NCI-H69 (cell line): ENCODE results near the gene NFKBIL1.
"Not testable (repeated sequence)": the region's sequence is repeated elsewhere in the genome, so short reads cannot be mapped to it uniquely, and the experiment has no call there.

Source experiments
- DNase-seq: peaks from one replicate; lab custom pipeline; 2025; lab: John Stamatoyannopoulos, UW

Gene NFKBIL1

GRCh38 chr6:31581434-31582229 lies 34.2 kb downstream of the NFKBIL1 start:
- DNase-seq, result peak; percentile 45

- no peak for DNase-seq
Measured at GRCh38 chr6:31582230-31582643, 34.8 kb downstream of the NFKBIL1 start, which contains the start of gene LTB. TSS of gene LTB (minus strand) at chr6:31582424. CDS start at chr6:31582417, 7 bp downstream.

GRCh38 chr6:31585491-31585890 lies 38.1 kb downstream of the NFKBIL1 start:
- peak; percentile 34 for DNase-seq

- no peak for DNase-seq
Measured at GRCh38 chr6:31586008-31586407, 38.6 kb downstream of the NFKBIL1 start, which contains the start of gene LST1. TSS of gene LST1 (plus strand) at chr6:31586277. CDS start at chr6:31587300, 1,023 bp downstream.

GRCh38 chr6:31586599-31587281 lies 39.3 kb downstream of the NFKBIL1 start:
- DNase-seq, result no peak

GRCh38 chr6:31587791-31588777 lies 40.7 kb downstream of the NFKBIL1 start:
- DNase-seq, result no peak

GRCh38 chr6:31588871-31589650 lies 41.7 kb downstream of the NFKBIL1 start:
- DNase-seq, result peak; percentile 58

- not testable (repeated sequence) for DNase-seq
Measured at GRCh38 chr6:31590691-31591090, 43.3 kb downstream of the NFKBIL1 start.

GRCh38 chr6:31592396-31592771 lies 45.0 kb downstream of the NFKBIL1 start:
- DNase-seq, result no peak

- peak; percentile 65 for DNase-seq
Measured at GRCh38 chr6:31597006-31597405, 49.6 kb downstream of the NFKBIL1 start.

GRCh38 chr6:31607317-31607716 lies 59.9 kb downstream of the NFKBIL1 start:
- no peak for DNase-seq
